Endothelial cell (in vitro differentiated cells): ENCODE data around the gene CTDSPL. TPM values are rescaled to one million over a fixed set of nuclear protein-coding genes. Genes with fewer than 3 reads are reported as not detected.

Experiments
- DNase-seq: peaks from one replicate; pipeline ENCODE4 v3.0.0; 2021; ENCODE audit warnings: low spot score
- H3K27ac Mint-ChIP-seq: one replicate; pipeline ENCODE4 v1.8.0; 2021; ENCODE audit warnings: mixed read lengths, inconsistent platforms; ENCODE audit not compliant: unreplicated experiment
- H3K27me3 Mint-ChIP-seq: one replicate; pipeline ENCODE4 v1.8.0; 2021; ENCODE audit warnings: mild to moderate bottlenecking, moderate library complexity, mixed read lengths, inconsistent platforms; ENCODE audit not compliant: unreplicated experiment
- H3K36me3 Mint-ChIP-seq: one replicate; pipeline ENCODE4 v1.8.0; 2021; ENCODE audit warnings: mild to moderate bottlenecking, low read depth, mixed read lengths, inconsistent platforms; ENCODE audit not compliant: unreplicated experiment
- H3K4me1 Mint-ChIP-seq: one replicate; pipeline ENCODE4 v1.8.0; 2021; ENCODE audit warnings: mild to moderate bottlenecking, mixed read lengths, inconsistent platforms; ENCODE audit not compliant: unreplicated experiment
- H3K4me3 Mint-ChIP-seq: one replicate; pipeline ENCODE4 v1.8.0; 2021; ENCODE audit warnings: mild to moderate bottlenecking, mixed read lengths, inconsistent platforms; ENCODE audit not compliant: unreplicated experiment
- H3K9me3 Mint-ChIP-seq: one replicate; pipeline ENCODE4 v1.8.0; 2021; ENCODE audit warnings: mixed read lengths, inconsistent platforms; ENCODE audit not compliant: unreplicated experiment
- CTCF ChIP-seq: fragments of 200-600 bp; sonication (generic); IDR thresholded peaks from one replicate; pipeline ENCODE4 v1.5.0; 2021; ENCODE audit warnings: antibody characterized with exemption; ENCODE audit not compliant: unreplicated experiment
- total RNA-seq: library from RNA; stranded (reverse); fragmentation: NEBNext Ultra II Directional; extraction: Animal tissue kit (Norgen Biotek cat#: 25700); gene quantifications from one replicate; pipeline ENCODE4 v1.2.1, GENCODE V29; 2021; ENCODE audit not compliant: unreplicated experiment

The CTDSPL gene
- total RNA-seq, 1 donor from 2014 or later, result 71.4 TPM

DNA sequence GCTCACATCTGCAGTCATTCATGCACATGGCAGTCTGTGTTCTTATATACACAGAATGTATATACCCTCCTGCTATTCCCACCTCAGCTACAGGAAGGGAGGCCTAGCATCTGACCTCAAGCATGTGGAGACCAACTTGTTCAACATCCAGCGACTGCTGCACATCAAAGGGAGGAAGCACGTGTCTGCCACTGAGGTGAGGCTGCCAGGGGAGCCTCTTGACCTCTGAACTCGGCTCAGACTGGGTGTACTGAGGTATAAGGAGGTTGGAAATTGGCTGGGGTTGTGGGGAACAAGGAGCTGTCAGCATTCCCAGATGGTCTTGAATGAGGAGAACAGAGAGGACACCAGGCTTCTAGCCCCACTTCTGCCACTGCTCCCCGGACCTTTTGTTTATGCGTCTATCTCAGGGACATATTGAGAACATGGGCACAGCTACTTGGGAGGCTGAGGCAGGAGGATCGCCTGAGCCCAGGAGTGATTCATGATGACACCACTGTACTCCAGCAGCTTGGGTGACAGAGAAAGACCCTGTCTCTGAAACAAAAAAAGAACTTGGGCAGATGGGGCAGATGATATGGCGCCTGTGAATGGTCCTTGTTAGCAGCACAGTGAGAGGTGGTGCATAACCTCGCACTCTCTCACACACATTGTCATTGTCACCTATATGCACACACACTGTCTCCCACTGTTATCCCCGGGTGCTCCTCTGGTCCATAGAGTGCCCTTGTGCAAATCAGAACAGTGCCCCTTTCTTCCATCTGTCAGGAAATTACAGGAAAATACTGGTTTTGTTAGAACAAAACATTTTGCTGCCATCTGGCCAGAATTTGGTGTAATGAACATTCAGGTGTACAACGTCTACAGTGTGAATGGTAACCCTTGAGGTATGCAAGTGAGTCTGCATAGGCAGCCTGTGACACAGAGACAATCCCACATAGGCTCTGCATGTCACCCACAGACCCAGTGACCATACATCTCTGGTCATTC is 134.3 kb downstream of the CTDSPL start:
- no peak overlapping the region for H3K27ac Mint-ChIP-seq
- H3K27me3 Mint-ChIP-seq, result peaks cover 19% of the 10 kb centered on the region
- no peak for TF ChIP-seq CTCF
- no peaks in the 10 kb centered on the region for H3K9me3 Mint-ChIP-seq
- no peak overlapping the region for H3K4me3 Mint-ChIP-seq
- peaks cover 14% of the 10 kb centered on the region for H3K36me3 Mint-ChIP-seq
- peaks cover 32% of the 10 kb centered on the region for H3K4me1 Mint-ChIP-seq
- DNase-seq, result no peak

GRCh38 chr3:37996785-37997301 is 135.2 kb downstream of the CTDSPL start:
- Mint-ChIP-seq H3K27me3 (peaks cover 19% of the 10 kb centered on the region), H3K36me3 (peaks cover 14% of the 10 kb centered on the region), H3K4me1 (peaks cover 32% of the 10 kb centered on the region), H3K4me3 (no peak overlapping the region), H3K9me3 (no peaks in the 10 kb centered on the region), H3K27ac (no peak overlapping the region)
- DNase-seq, result peak; percentile 86
- peak; percentile 96 for TF ChIP-seq CTCF

- DNase-seq, result no peak
- Mint-ChIP-seq H3K36me3 (peaks cover 14% of the 10 kb centered on the region), H3K4me1 (peaks cover 29% of the 10 kb centered on the region), H3K27ac (no peak overlapping the region), H3K4me3 (no peak overlapping the region), H3K27me3 (peaks cover 16% of the 10 kb centered on the region), H3K9me3 (no peaks in the 10 kb centered on the region)
- TF ChIP-seq CTCF, result no peak
Observed at GRCh38 chr3:37997342-37997741, 135.7 kb downstream of the CTDSPL start.

GRCh38 chr3:37997791-37998370 is 136.2 kb downstream of the CTDSPL start:
- DNase-seq, result no peak
- Mint-ChIP-seq H3K9me3 (no peaks in the 10 kb centered on the region), H3K36me3 (peaks cover 14% of the 10 kb centered on the region), H3K4me1 (peaks cover 29% of the 10 kb centered on the region), H3K4me3 (no peak overlapping the region), H3K27ac (no peak overlapping the region), H3K27me3 (peaks cover 18% of the 10 kb centered on the region)
- no peak for TF ChIP-seq CTCF
